Right atrium auricular region (tissue), 2 donors: ENCODE measurements around the gene MESP2. TPM values are rescaled to one million over a fixed set of nuclear protein-coding genes. Genes with fewer than 3 reads are reported as not detected.

Experiments used
- DNase-seq: peaks from one replicate; pipeline ENCODE4 v3.0.0-alpha.2; 2019; ENCODE audit warnings: low spot score
- H3K27ac ChIP-seq, 2 donors: fragments of 200-600 bp; sonication (generic); 1 replicate in 1 of 2; 2 replicates in 1 of 2; pipeline ENCODE4 v1.5.1; 2016 to 2019
- H3K27me3 ChIP-seq, 2 donors: fragments of 200-600 bp; sonication (generic); one replicate each; pipeline versions ENCODE4 v1.5.1 to v1.6.0; 2017 to 2019
- H3K36me3 ChIP-seq: fragments of 200-600 bp; sonication (generic); one replicate; pipeline ENCODE4 v1.5.1; 2016
- H3K4me1 ChIP-seq, 2 donors: fragments of 200-600 bp; sonication (generic); one replicate each; pipeline versions ENCODE4 v1.5.1 to v1.6.0; 2017 to 2019
- H3K4me3 ChIP-seq, 2 donors: fragments of 200-600 bp; sonication (generic); 1 replicate in 1 of 2; 2 replicates in 1 of 2; pipeline ENCODE4 v1.5.1; 2017 to 2019; ENCODE audit warnings: mild to moderate bottlenecking in 1 of 2, moderate library complexity in 1 of 2
- H3K9me3 ChIP-seq, 2 donors: fragments of 200-600 bp; sonication (generic); one replicate each; pipeline ENCODE4 v1.5.1; 2019
- total RNA-seq, 2 donors: library from RNA; depleted of rRNA; stranded (reverse); fragments of >200 nt; gene quantifications; one replicate each; pipeline ENCODE4 v1.1.0, GENCODE V29; 2016
- TF ChIP-seq, protein P1 (sequence below), 2 donors: fragments of 200-600 bp; sonication (generic); IDR thresholded peaks; one replicate each; pipeline ENCODE4 v1.5.1; 2019; ENCODE audit warnings: antibody characterized with exemption in 2 of 2

Gene MESP2
- total RNA-seq, 2 donors from 2014 or later = not detected

DNA sequence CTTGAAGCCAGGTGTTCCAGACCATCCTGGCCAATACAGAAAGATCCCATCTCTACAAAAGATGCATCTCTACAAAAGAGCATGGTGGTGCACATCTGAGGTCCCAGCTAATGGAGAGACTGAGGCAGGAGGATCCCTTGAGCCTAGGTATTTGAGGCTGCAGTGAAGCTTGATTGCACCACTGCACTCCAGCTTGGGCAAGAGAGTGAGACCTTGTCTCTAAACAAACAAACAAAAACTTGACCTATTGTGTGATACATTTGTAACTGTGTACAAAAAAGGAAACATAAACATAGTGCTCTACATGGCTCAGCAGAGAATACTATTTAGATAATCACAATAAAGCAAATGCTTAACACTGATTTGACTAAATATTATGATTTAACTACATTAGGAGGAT, 19.9 kb downstream of the MESP2 start:
- TF ChIP-seq, protein P1, sequence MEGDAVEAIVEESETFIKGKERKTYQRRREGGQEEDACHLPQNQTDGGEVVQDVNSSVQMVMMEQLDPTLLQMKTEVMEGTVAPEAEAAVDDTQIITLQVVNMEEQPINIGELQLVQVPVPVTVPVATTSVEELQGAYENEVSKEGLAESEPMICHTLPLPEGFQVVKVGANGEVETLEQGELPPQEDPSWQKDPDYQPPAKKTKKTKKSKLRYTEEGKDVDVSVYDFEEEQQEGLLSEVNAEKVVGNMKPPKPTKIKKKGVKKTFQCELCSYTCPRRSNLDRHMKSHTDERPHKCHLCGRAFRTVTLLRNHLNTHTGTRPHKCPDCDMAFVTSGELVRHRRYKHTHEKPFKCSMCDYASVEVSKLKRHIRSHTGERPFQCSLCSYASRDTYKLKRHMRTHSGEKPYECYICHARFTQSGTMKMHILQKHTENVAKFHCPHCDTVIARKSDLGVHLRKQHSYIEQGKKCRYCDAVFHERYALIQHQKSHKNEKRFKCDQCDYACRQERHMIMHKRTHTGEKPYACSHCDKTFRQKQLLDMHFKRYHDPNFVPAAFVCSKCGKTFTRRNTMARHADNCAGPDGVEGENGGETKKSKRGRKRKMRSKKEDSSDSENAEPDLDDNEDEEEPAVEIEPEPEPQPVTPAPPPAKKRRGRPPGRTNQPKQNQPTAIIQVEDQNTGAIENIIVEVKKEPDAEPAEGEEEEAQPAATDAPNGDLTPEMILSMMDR (IDR thresholded peaks at IDR 0.05) = no peak
- Histone ChIP-seq H3K27me3 (no peaks in the 10 kb centered on the region), H3K9me3 (no peaks in the 10 kb centered on the region), H3K36me3 (no peaks in the 10 kb centered on the region), H3K4me3 (no peak overlapping the region), H3K4me1 (no peaks in the 10 kb centered on the region), H3K27ac (no peak overlapping the region)
- no peak for DNase-seq

DNA sequence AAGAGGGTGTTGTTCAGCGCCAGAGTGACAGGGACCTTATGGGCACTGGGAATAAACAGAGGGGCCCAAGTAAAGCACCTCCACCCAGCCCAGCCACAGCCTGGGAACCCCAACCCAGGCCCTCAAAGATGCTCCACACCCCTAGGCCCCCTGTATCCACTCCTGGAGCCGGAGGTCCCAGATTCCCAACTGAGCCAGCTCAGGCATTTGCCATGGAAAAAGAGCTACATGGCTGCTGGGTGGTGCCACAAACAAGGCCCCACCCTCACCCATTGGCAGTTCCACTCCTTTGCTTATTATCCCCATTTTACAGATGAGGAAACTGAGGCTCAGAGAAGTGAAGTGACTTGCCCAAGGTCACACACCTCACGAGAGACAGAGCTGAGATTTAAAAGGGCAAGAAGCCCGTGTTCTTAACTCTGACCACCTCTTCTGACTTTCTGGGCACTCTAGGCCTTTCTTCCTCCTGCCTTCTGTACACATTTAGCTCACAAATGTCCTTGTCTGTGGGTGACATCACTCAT, 21.6 kb downstream of the MESP2 start:
- H3K27me3 ChIP-seq = no peaks in the 10 kb centered on the region
- no peaks in the 10 kb centered on the region for H3K4me1 ChIP-seq
- H3K9me3 ChIP-seq = no peaks in the 10 kb centered on the region
- no peak overlapping the region for H3K27ac ChIP-seq
- no peak for DNase-seq
- TF ChIP-seq, protein P1 (IDR thresholded peaks at IDR 0.05) = no peak
- H3K4me3 ChIP-seq = no peak overlapping the region
- H3K36me3 ChIP-seq = no peaks in the 10 kb centered on the region

DNA sequence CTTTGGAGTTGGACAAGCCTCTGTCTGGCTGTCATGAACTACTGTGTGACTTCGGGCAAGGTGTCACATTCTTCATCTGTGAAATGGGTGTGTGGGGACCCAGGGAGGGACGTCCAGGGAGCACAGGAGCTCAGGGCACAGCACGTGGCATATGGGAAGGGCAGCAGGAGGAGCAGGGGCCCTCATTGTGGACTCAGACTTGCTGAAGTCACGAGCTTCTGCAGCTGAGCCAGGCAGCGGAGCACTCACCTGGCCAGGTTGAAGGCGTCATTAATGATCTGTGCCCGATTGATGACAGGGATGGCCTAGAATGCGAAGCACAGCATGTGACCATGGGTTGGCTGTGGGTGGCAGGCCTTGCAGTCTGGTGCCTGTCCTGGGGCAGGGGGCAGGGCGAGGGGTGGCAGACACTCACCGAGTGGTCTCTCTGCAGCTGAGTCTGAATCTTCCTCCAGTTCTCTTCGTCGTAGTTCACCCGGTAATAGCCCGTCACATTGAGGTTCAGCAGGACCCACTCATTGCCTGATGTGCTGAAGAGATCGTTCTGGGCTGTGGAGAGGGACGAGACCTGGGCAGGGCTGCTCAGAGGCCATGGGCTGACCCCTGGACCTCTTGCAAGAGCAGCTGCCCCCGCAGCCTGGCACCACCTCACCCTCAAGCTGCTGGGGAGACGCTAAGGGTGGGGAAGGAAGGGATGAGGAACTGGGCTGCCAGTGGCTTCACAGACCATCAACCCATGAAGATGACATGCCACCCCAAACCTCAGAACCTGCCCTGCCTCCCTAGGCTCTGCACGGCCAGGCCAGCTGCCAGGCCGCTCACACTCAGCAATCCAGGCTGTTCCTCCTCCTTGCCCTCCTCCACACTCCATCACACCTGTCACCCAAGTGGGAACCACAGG, 23.1 kb downstream of the MESP2 start:
- DNase-seq = no peak
- Histone ChIP-seq H3K27ac (no peak overlapping the region), H3K9me3 (no peaks in the 10 kb centered on the region), H3K4me3 (no peak overlapping the region), H3K27me3 (no peaks in the 10 kb centered on the region), H3K36me3 (no peaks in the 10 kb centered on the region), H3K4me1 (no peaks in the 10 kb centered on the region)
- TF ChIP-seq, protein P1 (IDR thresholded peaks at IDR 0.05) = no peak

DNA sequence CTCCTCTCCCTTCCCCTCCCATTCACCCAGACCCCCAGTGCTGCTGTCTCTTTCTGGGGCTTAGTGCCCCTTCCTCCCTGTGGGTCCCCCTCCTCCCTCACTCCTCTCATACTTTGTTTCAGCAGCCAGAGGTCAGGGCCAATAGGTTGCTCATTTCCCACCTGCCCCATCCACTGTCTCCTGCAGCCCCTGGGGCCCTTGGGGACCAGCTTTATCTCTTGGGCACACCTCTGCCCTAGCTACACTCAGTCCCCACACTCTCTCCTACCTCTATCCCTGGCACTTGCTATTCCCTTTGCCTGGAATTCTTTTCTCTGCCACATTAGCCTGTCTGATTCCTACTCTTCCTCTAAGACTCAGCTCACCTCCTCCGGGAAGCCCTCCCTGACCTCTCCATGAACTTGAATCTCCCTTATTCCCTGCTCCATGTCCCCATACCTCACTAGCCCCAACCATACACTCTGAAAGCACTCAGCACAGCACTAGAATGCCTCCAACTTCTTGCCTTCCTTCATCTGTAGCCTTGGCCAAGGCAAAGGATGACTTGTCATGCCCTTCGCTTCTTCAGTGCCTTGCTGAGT, 23.9 kb downstream of the MESP2 start:
- no peak overlapping the region for H3K27ac ChIP-seq
- H3K36me3 ChIP-seq = no peaks in the 10 kb centered on the region

GRCh38 chr15:89801471-89802195, 25.5 kb downstream of the MESP2 start:
- Histone ChIP-seq H3K9me3 (no peaks in the 10 kb centered on the region), H3K27ac (no peak overlapping the region), H3K27me3 (no peaks in the 10 kb centered on the region), H3K36me3 (no peaks in the 10 kb centered on the region), H3K4me3 (no peak overlapping the region), H3K4me1 (no peaks in the 10 kb centered on the region)
- TF ChIP-seq, protein P1 (IDR thresholded peaks at IDR 0.05) = no peak
- no peak for DNase-seq

More for the DNA sequence above, 23.9 kb downstream of the MESP2 start:
- TF ChIP-seq, protein P1 (IDR thresholded peaks at IDR 0.05) = no peak
- no peaks in the 10 kb centered on the region for H3K27me3 ChIP-seq
- no peaks in the 10 kb centered on the region for H3K9me3 ChIP-seq
- H3K4me1 ChIP-seq = no peaks in the 10 kb centered on the region
- H3K4me3 ChIP-seq = no peak overlapping the region
- no peak for DNase-seq
